Right lobe of liver (tissue), 4 donors: Measurements from ENCODE around the gene FPR2.

ENCODE experiments used
- POLR2A ChIP-seq: fragments of 450-650 bp; IDR thresholded peaks from one replicate; pipeline ENCODE4 v1.6.1; 2017; ENCODE audit warnings: antibody characterized with exemption, mild to moderate bottlenecking
- TF ChIP-seq, protein P1 (sequence below), 4 donors: fragments of 200-600 bp in 3 of 4; fragments of 450-650 bp in 1 of 4; IDR thresholded peaks; one replicate each; pipeline versions ENCODE4 v1.5.1 to v1.8.0; 2016 to 2022; ENCODE audit warnings: antibody characterized with exemption in 4 of 4, mild to moderate bottlenecking in 2 of 4
- donor health status: DM: no; HTN: no; CAD: no.
- donor health status: DM: no; HTN: no; CAD: no.
- donor health status: DM: no; HTN: yes; CAD: no.

DNA sequence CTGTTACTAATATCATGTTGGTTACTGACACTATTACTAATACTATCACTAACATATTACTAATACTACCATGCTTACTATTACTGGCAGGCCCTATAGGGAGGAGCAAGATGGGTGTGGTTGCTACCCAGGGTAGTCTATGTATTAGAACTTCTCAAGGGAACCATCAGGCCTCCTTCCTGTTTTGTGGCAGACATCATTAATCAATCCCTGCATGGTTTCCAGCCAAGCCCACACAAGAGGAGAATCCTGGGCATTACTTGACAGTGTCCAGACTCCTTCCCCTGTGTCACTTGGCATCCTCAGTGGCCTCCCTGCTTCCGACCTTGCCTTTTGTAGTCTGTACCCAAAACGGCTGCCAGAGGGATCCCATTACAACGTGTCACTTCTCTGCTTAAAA lies 46.1 kb upstream of the FPR2 start:
- no peak for TF ChIP-seq POLR2A
- TF ChIP-seq, protein P1, sequence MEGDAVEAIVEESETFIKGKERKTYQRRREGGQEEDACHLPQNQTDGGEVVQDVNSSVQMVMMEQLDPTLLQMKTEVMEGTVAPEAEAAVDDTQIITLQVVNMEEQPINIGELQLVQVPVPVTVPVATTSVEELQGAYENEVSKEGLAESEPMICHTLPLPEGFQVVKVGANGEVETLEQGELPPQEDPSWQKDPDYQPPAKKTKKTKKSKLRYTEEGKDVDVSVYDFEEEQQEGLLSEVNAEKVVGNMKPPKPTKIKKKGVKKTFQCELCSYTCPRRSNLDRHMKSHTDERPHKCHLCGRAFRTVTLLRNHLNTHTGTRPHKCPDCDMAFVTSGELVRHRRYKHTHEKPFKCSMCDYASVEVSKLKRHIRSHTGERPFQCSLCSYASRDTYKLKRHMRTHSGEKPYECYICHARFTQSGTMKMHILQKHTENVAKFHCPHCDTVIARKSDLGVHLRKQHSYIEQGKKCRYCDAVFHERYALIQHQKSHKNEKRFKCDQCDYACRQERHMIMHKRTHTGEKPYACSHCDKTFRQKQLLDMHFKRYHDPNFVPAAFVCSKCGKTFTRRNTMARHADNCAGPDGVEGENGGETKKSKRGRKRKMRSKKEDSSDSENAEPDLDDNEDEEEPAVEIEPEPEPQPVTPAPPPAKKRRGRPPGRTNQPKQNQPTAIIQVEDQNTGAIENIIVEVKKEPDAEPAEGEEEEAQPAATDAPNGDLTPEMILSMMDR (IDR thresholded peaks at IDR 0.05), result no peak
